MCF 10A (cell line): Measurements from ENCODE around the gene SLC44A4. TPM values are rescaled to one million over a fixed set of nuclear protein-coding genes. Genes with fewer than 3 reads are reported as not detected.

ENCODE experiments used
- Bru-seq: library from RNA; stranded (reverse); fragments of 400-500 nt; gene quantifications from one replicate; lab custom pipeline; 2021; lab: Mats Ljungman, UMichigan
- BruChase-seq, 2 experiments: library from RNA; stranded (reverse); fragments of 400-500 nt; gene quantifications; one replicate each; lab custom pipeline; 2021; lab: Mats Ljungman, UMichigan
- BruUV-seq: library from RNA; stranded (reverse); fragments of 400-500 nt; replicated peaks from 2 replicates; lab custom pipeline; 2021; lab: Mats Ljungman, UMichigan
- CTCF ChIA-PET: fragments of 300-600 bp; sonication (Branson Sonifier 250); formaldehyde crosslinking; extraction: SDS; loops from one replicate; lab custom pipeline; 2021; ENCODE audit warnings: antibody characterized with exemption, inconsistent platforms; lab: Yijun Ruan, JAX
- POLR2A ChIA-PET: fragments of 300-600, 350-650 bp; sonication (Branson Sonifier 250); formaldehyde crosslinking; extraction: SDS; loops from one replicate; lab custom pipeline; 2020; ENCODE audit warnings: antibody characterized with exemption, inconsistent platforms; lab: Yijun Ruan, JAX
- DNase-seq: peaks from one replicate; pipeline ENCODE4 v3.0.0-alpha.2; 2018; ENCODE audit not compliant: unreplicated experiment
- H3K27ac Mint-ChIP-seq: one replicate; pipeline ENCODE4 v1.8.0; 2022; ENCODE audit warnings: mild to moderate bottlenecking, low read depth, mixed read lengths; ENCODE audit not compliant: unreplicated experiment
- H3K27me3 Mint-ChIP-seq: one replicate; pipeline ENCODE4 v1.8.0; 2022; ENCODE audit warnings: mixed read lengths; ENCODE audit not compliant: insufficient read depth, unreplicated experiment
- H3K36me3 Mint-ChIP-seq: one replicate; pipeline ENCODE4 v1.8.0; 2022; ENCODE audit warnings: mild to moderate bottlenecking, moderate library complexity, mixed read lengths; ENCODE audit not compliant: insufficient read depth, unreplicated experiment
- H3K4me1 Mint-ChIP-seq: one replicate; pipeline ENCODE4 v1.8.0; 2022; ENCODE audit warnings: mixed read lengths; ENCODE audit not compliant: insufficient read depth, unreplicated experiment
- H3K4me3 Mint-ChIP-seq: one replicate; pipeline ENCODE4 v1.8.0; 2022; ENCODE audit warnings: mild to moderate bottlenecking, moderate library complexity, mixed read lengths; ENCODE audit not compliant: unreplicated experiment
- H3K9me3 Mint-ChIP-seq: one replicate; pipeline ENCODE4 v1.8.0; 2022; ENCODE audit warnings: mixed read lengths; ENCODE audit not compliant: unreplicated experiment
- intact Hi-C: fragments of 100-400 bp; cut with micrococcal nuclease; formaldehyde crosslinking; loops from 2 replicates; pipeline ENCODE4 v1.14.1; 2022
- long read RNA-seq: library from polyadenylated mRNA; stranded (forward); transcript quantifications from one replicate; pipeline ENCODE4 v2.0.0, GENCODE V29; 2022
- total RNA-seq: library from RNA; stranded (reverse); gene quantifications from 2 replicates; pipeline ENCODE4 v1.2.3, GENCODE V29; 2022
- TF ChIP-seq, protein P1 (sequence below): fragments of 200-600 bp; IDR thresholded peaks from one replicate; pipeline ENCODE4 v1.8.0; 2022; ENCODE audit warnings: antibody characterized with exemption, mild to moderate bottlenecking; ENCODE audit not compliant: unreplicated experiment

SLC44A4 gene
- total RNA-seq = not detected in 2 replicates
- percentile 12 among the genes with signal in this experiment for Bru-seq, nascent RNA
- percentile 14 among the genes with signal in this experiment for BruChase-seq, experiment 1, labeled RNA remaining after a 6-hour chase
- percentile 9 among the genes with signal in this experiment for BruChase-seq, experiment 2, labeled RNA remaining after a 2-hour chase
- long read RNA-seq = 0 reads

DNA sequence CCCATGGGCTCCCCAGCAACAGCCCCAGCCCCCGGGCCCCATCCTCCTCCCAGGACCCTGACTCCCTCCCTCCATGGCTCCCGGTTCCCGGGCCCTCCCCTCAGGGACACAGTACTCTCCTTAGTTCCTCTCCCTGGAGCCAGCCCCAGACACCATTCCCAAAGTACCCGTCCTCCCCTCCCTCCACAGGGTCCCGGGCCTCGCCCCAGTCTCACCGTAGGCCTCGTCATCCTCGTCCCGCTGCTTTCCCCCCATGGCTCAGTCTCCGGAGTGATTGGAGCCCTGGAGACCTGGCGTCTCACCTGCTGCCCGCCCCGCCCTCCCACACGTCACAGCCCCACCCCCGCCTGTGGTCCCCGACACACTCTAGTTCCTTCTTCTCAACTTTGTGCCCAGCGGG is at the start of gene SLC44A4:
TSS of gene SLC44A4 (minus strand) at position 272 of the 400 bp plus-strand sequence. CDS start at position 255, 17 bp downstream.
- H3K36me3 Mint-ChIP-seq = peaks cover 39% of the 10 kb centered on the region
- no peaks in the 10 kb centered on the region for H3K27me3 Mint-ChIP-seq
- CTCF ChIA-PET = no interaction called here
- H3K9me3 Mint-ChIP-seq = no peaks in the 10 kb centered on the region
- intact Hi-C loops = no loop called here
- DNase-seq = no peak
- POLR2A ChIA-PET = no interaction called here
- TF ChIP-seq, protein P1, sequence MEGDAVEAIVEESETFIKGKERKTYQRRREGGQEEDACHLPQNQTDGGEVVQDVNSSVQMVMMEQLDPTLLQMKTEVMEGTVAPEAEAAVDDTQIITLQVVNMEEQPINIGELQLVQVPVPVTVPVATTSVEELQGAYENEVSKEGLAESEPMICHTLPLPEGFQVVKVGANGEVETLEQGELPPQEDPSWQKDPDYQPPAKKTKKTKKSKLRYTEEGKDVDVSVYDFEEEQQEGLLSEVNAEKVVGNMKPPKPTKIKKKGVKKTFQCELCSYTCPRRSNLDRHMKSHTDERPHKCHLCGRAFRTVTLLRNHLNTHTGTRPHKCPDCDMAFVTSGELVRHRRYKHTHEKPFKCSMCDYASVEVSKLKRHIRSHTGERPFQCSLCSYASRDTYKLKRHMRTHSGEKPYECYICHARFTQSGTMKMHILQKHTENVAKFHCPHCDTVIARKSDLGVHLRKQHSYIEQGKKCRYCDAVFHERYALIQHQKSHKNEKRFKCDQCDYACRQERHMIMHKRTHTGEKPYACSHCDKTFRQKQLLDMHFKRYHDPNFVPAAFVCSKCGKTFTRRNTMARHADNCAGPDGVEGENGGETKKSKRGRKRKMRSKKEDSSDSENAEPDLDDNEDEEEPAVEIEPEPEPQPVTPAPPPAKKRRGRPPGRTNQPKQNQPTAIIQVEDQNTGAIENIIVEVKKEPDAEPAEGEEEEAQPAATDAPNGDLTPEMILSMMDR = no peak
- BruUV-seq = no TSS peak
- H3K4me1 Mint-ChIP-seq = no peaks in the 10 kb centered on the region
- no peak within 1 kb of the TSS for H3K27ac Mint-ChIP-seq
- no peak within 1 kb of the TSS for H3K4me3 Mint-ChIP-seq

DNA sequence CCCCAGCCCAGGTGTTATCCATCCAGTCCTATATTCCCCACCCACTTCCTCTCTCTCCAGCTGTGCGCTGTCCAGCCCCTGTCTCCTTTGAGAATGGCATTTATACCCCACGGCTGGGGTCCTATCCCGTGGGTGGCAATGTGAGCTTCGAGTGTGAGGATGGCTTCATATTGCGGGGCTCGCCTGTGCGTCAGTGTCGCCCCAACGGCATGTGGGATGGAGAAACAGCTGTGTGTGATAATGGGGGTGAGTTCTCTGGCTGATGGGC is 49.8 kb upstream of the SLC44A4 start:
- CTCF ChIA-PET = no interaction called here
- no TSS peak for BruUV-seq
- POLR2A ChIA-PET = interaction anchor here (0.6 to 0.7 kb wide), 2 partner anchors 10 to 22 kb away, joined by 3 to 5 read pairs; no protein-coding TSS in a partner anchor
- TF ChIP-seq, protein P1 = no peak
- H3K36me3 Mint-ChIP-seq = no peaks in the 10 kb centered on the region
- intact Hi-C loops = no loop called here
- no peaks in the 10 kb centered on the region for H3K27me3 Mint-ChIP-seq
- no peaks in the 10 kb centered on the region for H3K4me1 Mint-ChIP-seq
- no peaks in the 10 kb centered on the region for H3K9me3 Mint-ChIP-seq
- no peak overlapping the region for H3K4me3 Mint-ChIP-seq
- no peak for DNase-seq
- no peak overlapping the region for H3K27ac Mint-ChIP-seq

DNA sequence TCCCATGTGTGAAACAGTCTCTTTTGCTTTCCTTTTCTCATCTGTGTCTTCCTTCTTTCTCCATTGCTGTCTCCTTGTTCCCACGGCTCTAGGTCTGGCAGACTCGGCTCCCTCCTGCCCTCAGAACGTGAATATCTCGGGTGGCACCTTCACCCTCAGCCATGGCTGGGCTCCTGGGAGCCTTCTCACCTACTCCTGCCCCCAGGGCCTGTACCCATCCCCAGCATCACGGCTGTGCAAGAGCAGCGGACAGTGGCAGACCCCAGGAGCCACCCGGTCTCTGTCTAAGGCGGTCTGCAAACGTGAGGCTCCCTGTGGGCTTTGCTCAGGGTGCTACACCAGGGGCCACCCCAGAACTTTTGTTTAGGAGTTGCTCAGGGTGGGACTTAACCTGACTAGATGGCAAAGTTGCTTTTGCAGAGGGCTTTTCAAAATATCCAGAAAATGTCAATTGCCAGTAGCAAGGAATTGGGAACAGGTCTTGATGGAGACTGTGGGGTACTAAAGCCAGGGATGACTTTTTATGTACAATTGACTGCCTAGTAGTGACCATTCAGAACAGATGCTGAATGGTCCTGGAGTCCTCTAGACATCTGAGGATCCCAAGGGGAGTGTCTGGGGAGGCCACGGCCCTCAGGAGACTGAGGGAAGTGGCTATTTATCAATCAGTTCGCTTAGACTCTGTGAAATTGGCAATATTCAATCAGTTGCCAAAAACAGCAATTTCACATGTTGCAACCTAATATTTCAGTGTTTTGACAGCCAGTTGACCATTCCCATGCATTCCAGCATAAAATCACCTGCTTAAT is 49.3 kb upstream of the SLC44A4 start:
- CTCF ChIA-PET = interaction anchor here (1.1 kb wide), 1 partner anchor 24 kb away, joined by 4 read pairs; no protein-coding TSS in a partner anchor
- POLR2A ChIA-PET = interaction anchor here (0.6 kb wide), 2 partner anchors 9 to 1586 kb away, joined by 3 to 5 read pairs; no protein-coding TSS in a partner anchor
- Mint-ChIP-seq H3K27ac (no peak overlapping the region), H3K4me1 (no peaks in the 10 kb centered on the region), H3K36me3 (no peaks in the 10 kb centered on the region), H3K9me3 (no peaks in the 10 kb centered on the region), H3K27me3 (no peaks in the 10 kb centered on the region), H3K4me3 (no peak overlapping the region)
- intact Hi-C loops = no loop called here
- no peak for DNase-seq
- TF ChIP-seq, protein P1 = no peak
- BruUV-seq = no TSS peak

DNA sequence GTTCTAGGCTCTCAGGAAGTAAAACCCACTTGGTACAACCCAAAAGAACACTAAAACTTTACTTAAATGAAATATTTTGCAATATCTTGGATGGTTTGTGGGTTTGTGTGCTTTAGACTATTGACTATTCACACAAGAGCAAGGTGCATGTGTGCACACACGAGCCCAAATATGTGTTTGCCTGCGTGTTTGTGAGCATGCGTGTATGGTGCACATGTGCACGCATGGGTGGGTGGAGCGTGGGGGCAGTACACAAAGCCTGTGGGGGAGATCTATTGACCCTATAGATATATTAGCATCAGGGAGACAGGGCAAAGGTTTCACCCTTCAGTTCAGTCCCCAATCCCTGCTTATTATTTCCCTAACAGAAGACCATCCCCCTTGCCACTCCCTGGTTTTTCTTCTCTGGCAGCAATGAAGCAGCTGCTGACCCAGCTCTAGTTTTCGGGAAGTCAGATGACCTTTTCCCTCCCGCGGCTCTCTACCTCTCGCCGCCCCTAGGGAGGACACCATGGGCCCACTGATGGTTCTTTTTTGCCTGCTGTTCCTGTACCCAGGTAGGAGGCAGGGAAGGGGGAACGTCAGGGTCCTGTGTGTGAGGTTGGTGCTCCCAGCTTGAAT is 48.6 kb upstream of the SLC44A4 start, which contains the start of gene C2:
TSS of gene C2 (plus strand) at position 476 of the 621 bp plus-strand sequence. CDS start at position 512, 36 bp downstream.
- Mint-ChIP-seq H3K4me1 (no peaks in the 10 kb centered on the region), H3K27me3 (no peaks in the 10 kb centered on the region), H3K4me3 (no peak within 1 kb of the TSS), H3K36me3 (no peaks in the 10 kb centered on the region), H3K9me3 (no peaks in the 10 kb centered on the region), H3K27ac (no peak within 1 kb of the TSS)
- TF ChIP-seq, protein P1 = no peak
- intact Hi-C loops = no loop called here
- no TSS peak for BruUV-seq
- no peak for DNase-seq
- ChIA-PET POLR2A (interaction anchor here (0.6 kb wide), 1 partner anchor 1585 kb away, joined by 3 read pairs; no protein-coding TSS in a partner anchor), CTCF (interaction anchor here (1.1 kb wide), 1 partner anchor 25 kb away, joined by 4 read pairs; no protein-coding TSS in a partner anchor)
